IPS-11a (cell line): ENCODE data around the gene UGT8.
"Not testable (repeated sequence)": the region's sequence is repeated elsewhere in the genome, so short reads cannot be mapped to it uniquely, and the experiment has no call there.

Experiments used
- H3K4me3 ChIP-seq: one replicate; pipeline ENCODE4 v1.5.1; 2013; ENCODE audit warnings: low read depth, low read length, control low read depth

Gene UGT8

GRCh38 chr4:114603497-114603896 is 4.9 kb downstream of the UGT8 start:
- no peak overlapping the region for H3K4me3 ChIP-seq

- no peak overlapping the region for H3K4me3 ChIP-seq
Observed at GRCh38 chr4:114606245-114606644, 7.6 kb downstream of the UGT8 start.

- H3K4me3 ChIP-seq, result no peak overlapping the region
Observed at GRCh38 chr4:114607056-114607455, 8.4 kb downstream of the UGT8 start.

GRCh38 chr4:114613560-114613959 is 15.0 kb downstream of the UGT8 start:
- H3K4me3 ChIP-seq, result no peak overlapping the region

- H3K4me3 ChIP-seq, result no peak overlapping the region
Observed at GRCh38 chr4:114615435-114615834, 16.8 kb downstream of the UGT8 start.

- not testable (repeated sequence) for H3K4me3 ChIP-seq
Observed at GRCh38 chr4:114616036-114616435, 17.4 kb downstream of the UGT8 start.

- no peak overlapping the region for H3K4me3 ChIP-seq
Observed at GRCh38 chr4:114626196-114626595, 27.6 kb downstream of the UGT8 start.

GRCh38 chr4:114636192-114636935 is 37.8 kb downstream of the UGT8 start:
- no peak overlapping the region for H3K4me3 ChIP-seq

GRCh38 chr4:114642173-114642780 is 43.7 kb downstream of the UGT8 start:
- H3K4me3 ChIP-seq, result no peak overlapping the region

- no peak overlapping the region for H3K4me3 ChIP-seq
Observed at GRCh38 chr4:114649908-114650307, 51.3 kb downstream of the UGT8 start.

- H3K4me3 ChIP-seq, result no peak overlapping the region
Observed at GRCh38 chr4:114653675-114654074, 55.1 kb downstream of the UGT8 start.

- H3K4me3 ChIP-seq, result no peak overlapping the region
Observed at GRCh38 chr4:114654592-114654991, 56.0 kb downstream of the UGT8 start.

- no peak overlapping the region for H3K4me3 ChIP-seq
Observed at GRCh38 chr4:114658179-114658578, 59.6 kb downstream of the UGT8 start.

GRCh38 chr4:114658776-114659175 is 60.2 kb downstream of the UGT8 start:
- H3K4me3 ChIP-seq, result no peak overlapping the region

GRCh38 chr4:114659386-114660008 is 60.9 kb downstream of the UGT8 start:
- no peak overlapping the region for H3K4me3 ChIP-seq

GRCh38 chr4:114663083-114663482 is 64.5 kb downstream of the UGT8 start:
- H3K4me3 ChIP-seq, result no peak overlapping the region

GRCh38 chr4:114668577-114668976 is 70.0 kb downstream of the UGT8 start:
- no peak overlapping the region for H3K4me3 ChIP-seq

GRCh38 chr4:114670733-114671132 is 72.1 kb downstream of the UGT8 start:
- not testable (repeated sequence) for H3K4me3 ChIP-seq

- H3K4me3 ChIP-seq, result no peak overlapping the region
Observed at GRCh38 chr4:114673306-114673705, 74.7 kb downstream of the UGT8 start.

- no peak overlapping the region for H3K4me3 ChIP-seq
Observed at GRCh38 chr4:114674080-114674479, 75.5 kb downstream of the UGT8 start.

GRCh38 chr4:114677346-114677979 is 78.9 kb downstream of the UGT8 start:
- no peak overlapping the region for H3K4me3 ChIP-seq

GRCh38 chr4:114684462-114684861 is 85.9 kb downstream of the UGT8 start:
- H3K4me3 ChIP-seq, result no peak overlapping the region
